H1 (cell line): Measurements from ENCODE around the gene MMAB. TPM values are rescaled to one million over a fixed set of nuclear protein-coding genes. Genes with fewer than 3 reads are reported as not detected.

Experiments
- CTCF ChIA-PET: fragments of 300-600 bp; sonication (Branson Sonifier 250); formaldehyde crosslinking; loops from one replicate; lab custom pipeline; 2021; ENCODE audit not compliant: partially characterized antibody; lab: Charles Lee
- POLR2A ChIA-PET: fragments of 300-600 bp; sonication (Branson Sonifier 250); formaldehyde crosslinking; loops from one replicate; lab custom pipeline; 2021; ENCODE audit warnings: inconsistent platforms; ENCODE audit not compliant: partially characterized antibody; lab: Charles Lee
- DNase-seq, 2 experiments: peaks; one replicate each; pipeline versions ENCODE4 v3.0.0 to v3.0.0-alpha.2; 2010 to 2022; ENCODE audit warnings: low spot score in 2 of 2, low read depth in 1 of 2, mixed read lengths in 1 of 2
- FAIRE-seq: peaks from 2 replicates; lab custom pipeline; 2011; peaks lifted over from hg19 to GRCh38; lab: Jason Lieb, UNC
- H2AFZ ChIP-seq: 2 replicates; pipeline ENCODE4 v1.8.1; 2012; ENCODE audit warnings: low read length, inconsistent platforms
- H2AK5ac ChIP-seq: 2 replicates; pipeline ENCODE4 v1.6.1; 2013; ENCODE audit warnings: low read depth, low read length
- H2BK120ac ChIP-seq: replicated peaks from 2 replicates; pipeline ENCODE3; 2013; ENCODE audit warnings: low read depth, low read length, inconsistent platforms
- H2BK12ac ChIP-seq: 2 replicates; pipeline ENCODE4 v1.6.1; 2013; ENCODE audit warnings: low read depth, low read length
- H2BK15ac ChIP-seq: 2 replicates; pipeline ENCODE4 v1.6.1; 2013; ENCODE audit warnings: low read length
- H2BK20ac ChIP-seq: 2 replicates; pipeline ENCODE4 v1.6.1; 2013; ENCODE audit warnings: low read length
- H2BK5ac ChIP-seq: 2 replicates; pipeline ENCODE4 v1.6.1; 2013; ENCODE audit warnings: low read depth, low read length
- H3K14ac ChIP-seq: 2 replicates; pipeline ENCODE4 v1.6.1; 2013; ENCODE audit warnings: inconsistent platforms; ENCODE audit not compliant: insufficient read length
- H3K18ac ChIP-seq: 2 replicates; pipeline ENCODE4 v1.6.1; 2013; ENCODE audit warnings: low read length; ENCODE audit errors: extremely low read depth
- H3K23ac ChIP-seq: 2 replicates; pipeline ENCODE4 v1.6.1; 2013; ENCODE audit warnings: inconsistent platforms; ENCODE audit not compliant: insufficient read length
- H3K23me2 ChIP-seq: 2 replicates; pipeline ENCODE4 v1.6.1; 2013; ENCODE audit warnings: low read depth, low read length
- H3K27ac ChIP-seq: 2 replicates; pipeline ENCODE4 v1.6.1; 2011; ENCODE audit warnings: low read depth, low read length, inconsistent platforms
- H3K27me3 ChIP-seq, 4 experiments: replicated peaks in 1 of 4; 1 replicate in 1 of 4; 2 replicates in 3 of 4; pipeline versions ENCODE4 v1.6.1 to v1.8.1; 2011 to 2013; ENCODE audit warnings: low read length in 3 of 4, mild to moderate bottlenecking in 3 of 4, inconsistent platforms in 2 of 4, mixed read lengths in 2 of 4, moderate library complexity in 1 of 4; ENCODE audit not compliant: control insufficient read depth in 3 of 4, insufficient read depth in 3 of 4; ENCODE audit errors: extremely low read depth in 1 of 4
- H3K36me3 ChIP-seq, 4 experiments: 2 replicates each; pipeline versions ENCODE4 v1.6.1 to v1.8.1; 2011 to 2013; ENCODE audit warnings: mild to moderate bottlenecking in 4 of 4, low read length in 3 of 4, moderate library complexity in 2 of 4, control low read depth in 1 of 4, inconsistent platforms in 1 of 4; ENCODE audit not compliant: insufficient read depth in 4 of 4, control insufficient read depth in 2 of 4
- H3K4ac ChIP-seq: replicated peaks from 2 replicates; pipeline ENCODE3; 2013; ENCODE audit warnings: low read length, low read depth, mixed read lengths, inconsistent platforms; ENCODE audit not compliant: insufficient read length
- H3K4me1 ChIP-seq, 4 experiments: replicated peaks in 1 of 4; 1 replicate in 1 of 4; 2 replicates in 3 of 4; pipeline versions ENCODE4 v1.6.1 to v1.8.1; 2011 to 2013; ENCODE audit warnings: low read length in 3 of 4, inconsistent platforms in 2 of 4, mixed read lengths in 1 of 4; ENCODE audit not compliant: insufficient read depth in 4 of 4, control insufficient read depth in 3 of 4
- H3K4me2 ChIP-seq, 2 experiments: 2 replicates each; pipeline versions ENCODE4 v1.6.1 to v1.8.1; 2011 to 2013; ENCODE audit warnings: low read depth in 2 of 2, low read length in 2 of 2, control low read depth in 1 of 2, inconsistent platforms in 1 of 2, mild to moderate bottlenecking in 1 of 2; ENCODE audit not compliant: insufficient read depth in 1 of 2
- H3K4me3 ChIP-seq, 4 experiments: fragments of 200-600, 300-600 bp in 1 of 4; sonication (generic), shearing (Covaris generic), sonication (Bioruptor Twin) in 1 of 4; 2 replicates each; pipeline versions ENCODE4 v1.5.1 to v1.8.1; 2011 to 2016; ENCODE audit warnings: low read length in 4 of 4, low read depth in 3 of 4, control low read depth in 2 of 4, inconsistent platforms in 2 of 4, mild to moderate bottlenecking in 2 of 4, mixed read lengths in 1 of 4, moderate library complexity in 1 of 4; ENCODE audit not compliant: insufficient read depth in 2 of 4; ENCODE audit errors: extremely low read depth in 1 of 4
- H3K56ac ChIP-seq: replicated peaks from 2 replicates; pipeline ENCODE3; 2013; ENCODE audit warnings: low read depth, mild to moderate bottlenecking, mixed read lengths, low read length, inconsistent platforms; ENCODE audit not compliant: insufficient read length
- H3K79me1 ChIP-seq: 2 replicates; pipeline ENCODE4 v1.6.1; 2013; ENCODE audit warnings: low read depth, low read length, control low read depth
- H3K79me2 ChIP-seq, 2 experiments: 2 replicates each; pipeline versions ENCODE4 v1.6.1 to v1.8.1; 2012 to 2013; ENCODE audit warnings: low read length in 2 of 2, mild to moderate bottlenecking in 2 of 2, inconsistent platforms in 1 of 2; ENCODE audit not compliant: insufficient read depth in 2 of 2, control insufficient read depth in 1 of 2
- H3K9ac ChIP-seq, 4 experiments: replicated peaks in 1 of 4; 1 replicate in 1 of 4; 2 replicates in 3 of 4; pipeline versions ENCODE4 v1.6.1 to v1.8.1; 2011 to 2013; ENCODE audit warnings: low read depth in 3 of 4, low read length in 3 of 4, control low read depth in 2 of 4, mild to moderate bottlenecking in 2 of 4, moderate library complexity in 2 of 4, inconsistent platforms in 1 of 4; ENCODE audit errors: extremely low read depth in 1 of 4
- H3K9me3 ChIP-seq, 2 experiments: 2 replicates each; pipeline versions ENCODE4 v1.6.1 to v1.8.1; 2012 to 2013; ENCODE audit warnings: mild to moderate bottlenecking in 2 of 2, moderate library complexity in 2 of 2, control low read depth in 1 of 2, inconsistent platforms in 1 of 2, low read depth in 1 of 2, low read length in 1 of 2, mixed read lengths in 1 of 2; ENCODE audit not compliant: insufficient read depth in 2 of 2
- H4K20me1 ChIP-seq, 2 experiments: replicated peaks in 1 of 2; 2 replicates each; pipeline versions ENCODE3 to v1.8.1; 2011 to 2013; ENCODE audit warnings: inconsistent platforms in 2 of 2, low read length in 2 of 2, mild to moderate bottlenecking in 1 of 2; ENCODE audit not compliant: insufficient read depth in 2 of 2, control insufficient read depth in 1 of 2
- H4K5ac ChIP-seq: 2 replicates; pipeline ENCODE4 v1.6.1; 2013; ENCODE audit warnings: low read length, low read depth, mixed read lengths, inconsistent platforms; ENCODE audit not compliant: insufficient read length
- H4K8ac ChIP-seq: 2 replicates; pipeline ENCODE4 v1.8.0; 2013; ENCODE audit warnings: mild to moderate bottlenecking, moderate library complexity, low read length, inconsistent platforms; ENCODE audit not compliant: insufficient read depth; ENCODE audit errors: extremely low read depth
- H4K91ac ChIP-seq: replicated peaks from 2 replicates; pipeline ENCODE3; 2013; ENCODE audit warnings: low read length, mixed read lengths, inconsistent platforms; ENCODE audit not compliant: insufficient read length
- CREB1 ChIP-seq: IDR thresholded peaks from 2 replicates; pipeline ENCODE4 v1.6.1; 2012; ENCODE audit warnings: inconsistent platforms
- FOSL1 ChIP-seq: IDR thresholded peaks from 2 replicates; pipeline ENCODE4 v1.6.1; 2011; ENCODE audit warnings: mild to moderate bottlenecking, low read depth, low read length, moderate library complexity; ENCODE audit not compliant: insufficient read depth
- YY1 ChIP-seq: IDR thresholded peaks from 2 replicates; pipeline ENCODE4 v1.6.1; 2011; ENCODE audit warnings: low read depth, mild to moderate bottlenecking, low read length
- WGBS, 2 experiments: shearing (Covaris generic) in 1 of 2; methylation state at CpG; one replicate each; pipeline versions ENCODE4 v1.1.6 to v1.1.7; 2013 to 2015; ENCODE audit warnings: low lambda C conversion rate in 2 of 2, mixed read lengths in 2 of 2, inconsistent platforms in 1 of 2, low coverage in 1 of 2, missing lambda C conversion rate in 1 of 2; ENCODE audit not compliant: insufficient replicate concordance in 2 of 2, insufficient coverage in 1 of 2, insufficient read length in 1 of 2; ENCODE audit errors: extremely low coverage in 1 of 2, missing lambda C conversion rate in 1 of 2; 5-methylcytosine and 5-hydroxymethylcytosine counted together
- polyA plus RNA-seq, 7 experiments: library from polyadenylated mRNA; depleted of rRNA in 3 of 7; stranded (reverse) in 5 of 7; unstranded in 2 of 7; fragments of >200 nt in 5 of 7; fragments of 200-250 nt in 2 of 7; gene quantifications; 1 replicate in 5 of 7; 2 replicates in 1 of 7; 4 replicates in 1 of 7; pipeline versions ENCODE4 v1.2.1 to v1.2.3, GENCODE V29; 2011 to 2013; ENCODE audit warnings: missing spikeins in 2 of 7, mixed read lengths in 2 of 7
- total RNA-seq: library from RNA; stranded (reverse); fragmentation: NEBNext Ultra II Directional; extraction: Animal tissue kit (Norgen Biotek cat#: 25700); gene quantifications from 2 replicates; pipeline ENCODE4 v1.2.1, GENCODE V29; 2021

MMAB gene
- total and polyA plus RNA-seq, 2 of the 8 experiments (the other 6 are each of a cell fraction or from before 2014, with no cell fraction given), result 12.9 to 18.5 TPM

- H3K36me3 ChIP-seq, result peaks cover 0 to 13% (median 0%) of the 10 kb centered on the region in 4 experiments; a peak in 4 of 8 replicates
- CTCF ChIA-PET, result interaction anchor here (0.9 to 1.0 kb wide), 2 partner anchors 15 to 124 kb away, joined by 3 read pairs; no protein-coding TSS in a partner anchor
Observed at GRCh38 chr12:109559200-109559505, 14.2 kb downstream of the MMAB start.

More at GRCh38 chr12:109559200-109559505, 14.2 kb downstream of the MMAB start:
- Histone ChIP-seq H3K9me3 (no peaks in the 10 kb centered on the region), H4K91ac (no peak overlapping the region), H4K20me1 (no peaks in the 10 kb centered on the region), H3K79me2 (no peaks in the 10 kb centered on the region), H3K4ac (no peak overlapping the region), H2BK12ac (0 out of 2 replicates have a peak overlapping the region, but pooled peaks have one; percentile 27), H2AFZ (no peak overlapping the region), H2BK120ac (no peak overlapping the region), H3K4me2 (no peak overlapping the region), H3K18ac (no peak overlapping the region), H3K79me1 (no peaks in the 10 kb centered on the region), H2AK5ac (no peak overlapping the region), H3K56ac (no peak overlapping the region), H3K23ac (no peak overlapping the region), H4K5ac (no peak overlapping the region), H3K27me3 (no peaks in the 10 kb centered on the region), H3K4me1 (peaks cover 0 to 4% (median 0%) of the 10 kb centered on the region in 4 experiments; a peak in 2 of 7 replicates), H3K9ac (no peak overlapping the region), H4K8ac (no peak overlapping the region; the same call in 1 of the 2 replicates), H3K23me2 (no peaks in the 10 kb centered on the region), H2BK15ac (no peak overlapping the region), H2BK5ac (no peak overlapping the region), H3K4me3 (no peak overlapping the region), H3K14ac (no peak overlapping the region), H3K27ac (no peak overlapping the region), H2BK20ac (no peak overlapping the region)
- TF ChIP-seq FOSL1 (no peak), YY1 (no peak), CREB1 (no peak)
- WGBS, 2 experiments, result 92% methylated on average over 6 of the region's 6 CpGs; no CpG with 5 or more reads in 1 of the 2 experiments
- no peak for FAIRE-seq
- no peak for DNase-seq
- POLR2A ChIA-PET, result interaction anchor here (0.9 to 2.7 kb wide), 3 partner anchors 10 to 16 kb away, joined by 3 to 11 read pairs (median 3); partner anchors contain the start of genes MMAB and MVK
